Retinal pigment epithelial cell (primary cell): ENCODE measurements around the gene AR.

Source experiments
- DNase-seq: peaks from one replicate; pipeline ENCODE4 v3.0.0-alpha.2; 2010; ENCODE audit warnings: low read depth
- H3K4me3 ChIP-seq: 2 replicates; pipeline ENCODE4 v1.5.1; 2011; ENCODE audit warnings: mild to moderate bottlenecking, low read length, control low read depth, moderate library complexity
- TF ChIP-seq, protein P1 (sequence below): conservative IDR thresholded peaks from 2 replicates; pipeline ENCODE4 v1.5.1; 2011; ENCODE audit warnings: low read depth, low read length, control low read depth, inconsistent platforms

The AR gene

DNA sequence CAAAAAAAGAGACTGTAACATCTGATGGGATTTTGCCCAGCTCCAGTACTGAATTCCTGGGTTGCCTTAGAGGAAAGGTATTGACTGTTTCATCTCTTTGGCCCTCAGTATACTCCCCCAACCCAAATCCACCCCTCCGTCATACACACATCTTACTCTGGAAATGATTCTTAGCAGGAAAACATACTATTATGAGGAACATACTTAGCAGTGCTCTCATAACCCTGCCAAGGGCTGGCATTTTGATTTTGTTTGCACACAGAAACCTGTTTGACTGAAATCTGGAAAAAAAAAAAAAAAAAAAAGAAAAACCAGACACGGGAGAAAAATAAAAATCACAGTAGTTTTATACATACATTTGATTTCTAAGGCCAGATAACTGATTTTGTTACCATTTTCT is 19.4 kb upstream of the AR start:
- TF ChIP-seq, protein P1, sequence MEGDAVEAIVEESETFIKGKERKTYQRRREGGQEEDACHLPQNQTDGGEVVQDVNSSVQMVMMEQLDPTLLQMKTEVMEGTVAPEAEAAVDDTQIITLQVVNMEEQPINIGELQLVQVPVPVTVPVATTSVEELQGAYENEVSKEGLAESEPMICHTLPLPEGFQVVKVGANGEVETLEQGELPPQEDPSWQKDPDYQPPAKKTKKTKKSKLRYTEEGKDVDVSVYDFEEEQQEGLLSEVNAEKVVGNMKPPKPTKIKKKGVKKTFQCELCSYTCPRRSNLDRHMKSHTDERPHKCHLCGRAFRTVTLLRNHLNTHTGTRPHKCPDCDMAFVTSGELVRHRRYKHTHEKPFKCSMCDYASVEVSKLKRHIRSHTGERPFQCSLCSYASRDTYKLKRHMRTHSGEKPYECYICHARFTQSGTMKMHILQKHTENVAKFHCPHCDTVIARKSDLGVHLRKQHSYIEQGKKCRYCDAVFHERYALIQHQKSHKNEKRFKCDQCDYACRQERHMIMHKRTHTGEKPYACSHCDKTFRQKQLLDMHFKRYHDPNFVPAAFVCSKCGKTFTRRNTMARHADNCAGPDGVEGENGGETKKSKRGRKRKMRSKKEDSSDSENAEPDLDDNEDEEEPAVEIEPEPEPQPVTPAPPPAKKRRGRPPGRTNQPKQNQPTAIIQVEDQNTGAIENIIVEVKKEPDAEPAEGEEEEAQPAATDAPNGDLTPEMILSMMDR, result no peak
- no peak overlapping the region for H3K4me3 ChIP-seq
- no peak for DNase-seq

DNA sequence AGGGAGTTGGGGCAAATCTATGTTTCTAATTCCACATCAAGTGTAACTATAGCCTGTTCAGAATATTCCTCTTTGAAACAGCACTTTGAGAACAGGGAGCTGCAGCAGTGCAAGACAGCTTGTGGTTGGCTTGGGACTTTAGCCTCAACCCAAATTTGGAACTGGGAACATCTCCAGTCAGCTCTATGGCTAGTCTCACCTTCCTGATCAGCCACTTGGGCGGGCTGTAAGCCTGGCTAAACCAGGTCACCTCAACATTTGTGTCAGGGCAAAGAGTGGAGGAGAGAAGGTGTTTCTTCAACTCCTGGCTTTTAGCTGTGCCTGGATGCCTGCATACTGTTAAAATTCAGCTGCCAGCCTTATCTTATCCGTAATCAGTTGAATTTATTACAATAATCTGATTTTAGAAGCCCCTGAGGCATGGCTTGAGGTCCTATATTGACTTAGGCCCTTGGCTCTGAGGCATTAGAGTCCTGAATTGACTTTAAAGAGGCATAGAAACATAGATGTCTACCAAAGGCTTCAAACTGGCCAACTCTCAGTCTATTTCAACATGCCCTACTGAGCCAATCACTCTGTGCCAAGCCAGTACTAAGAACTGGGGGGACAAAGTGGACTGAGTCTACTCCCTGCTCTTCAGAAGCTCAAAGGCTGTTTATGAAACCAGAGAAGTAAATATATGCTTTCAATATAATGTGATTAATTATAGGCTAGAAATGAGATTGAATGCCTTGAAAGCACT is 18.7 kb upstream of the AR start:
- no peak for DNase-seq
- TF ChIP-seq, protein P1, result no peak
- H3K4me3 ChIP-seq, result no peak overlapping the region

DNA sequence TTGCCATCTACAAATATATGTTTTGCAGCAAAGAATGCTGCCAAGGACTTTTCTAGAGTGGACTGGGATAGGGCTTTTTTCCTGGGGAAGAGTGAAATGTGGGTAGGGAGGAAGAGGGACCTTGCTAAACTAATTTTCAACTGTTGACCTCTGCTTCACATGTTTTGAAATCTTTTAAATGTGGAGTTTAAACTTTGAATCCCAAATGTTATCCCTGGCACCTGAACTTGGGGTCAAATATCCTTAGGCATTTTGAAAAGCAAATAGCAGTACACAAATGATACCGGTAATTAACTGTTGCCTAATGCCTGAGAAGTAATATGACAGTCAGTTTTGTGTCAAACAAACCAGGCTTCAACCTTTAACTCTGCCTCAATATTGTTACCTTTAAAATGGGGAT is 7.3 kb upstream of the AR start:
- TF ChIP-seq, protein P1, result no peak
- H3K4me3 ChIP-seq, result no peak overlapping the region
- no peak for DNase-seq

DNA sequence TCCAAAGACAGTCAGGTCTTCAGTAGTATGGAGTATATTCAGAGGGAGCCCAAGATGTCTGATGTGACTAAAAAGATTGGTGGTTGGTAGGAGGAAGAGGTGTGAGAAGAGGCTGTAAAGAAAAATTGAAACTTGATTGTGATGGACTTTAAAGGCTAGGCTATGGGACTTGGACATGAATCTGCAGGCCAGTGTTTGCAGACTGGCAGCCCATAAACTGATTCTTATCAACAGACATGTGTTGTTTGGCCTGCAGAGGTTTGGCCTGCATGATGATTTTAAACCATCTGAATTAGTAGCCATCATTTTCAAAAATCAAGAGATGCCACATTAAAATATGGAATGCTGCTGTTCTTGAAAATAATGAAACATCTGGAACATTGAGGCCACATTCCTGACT is 5.4 kb upstream of the AR start:
- TF ChIP-seq, protein P1, result no peak
- no peak overlapping the region for H3K4me3 ChIP-seq
- DNase-seq, result no peak

DNA sequence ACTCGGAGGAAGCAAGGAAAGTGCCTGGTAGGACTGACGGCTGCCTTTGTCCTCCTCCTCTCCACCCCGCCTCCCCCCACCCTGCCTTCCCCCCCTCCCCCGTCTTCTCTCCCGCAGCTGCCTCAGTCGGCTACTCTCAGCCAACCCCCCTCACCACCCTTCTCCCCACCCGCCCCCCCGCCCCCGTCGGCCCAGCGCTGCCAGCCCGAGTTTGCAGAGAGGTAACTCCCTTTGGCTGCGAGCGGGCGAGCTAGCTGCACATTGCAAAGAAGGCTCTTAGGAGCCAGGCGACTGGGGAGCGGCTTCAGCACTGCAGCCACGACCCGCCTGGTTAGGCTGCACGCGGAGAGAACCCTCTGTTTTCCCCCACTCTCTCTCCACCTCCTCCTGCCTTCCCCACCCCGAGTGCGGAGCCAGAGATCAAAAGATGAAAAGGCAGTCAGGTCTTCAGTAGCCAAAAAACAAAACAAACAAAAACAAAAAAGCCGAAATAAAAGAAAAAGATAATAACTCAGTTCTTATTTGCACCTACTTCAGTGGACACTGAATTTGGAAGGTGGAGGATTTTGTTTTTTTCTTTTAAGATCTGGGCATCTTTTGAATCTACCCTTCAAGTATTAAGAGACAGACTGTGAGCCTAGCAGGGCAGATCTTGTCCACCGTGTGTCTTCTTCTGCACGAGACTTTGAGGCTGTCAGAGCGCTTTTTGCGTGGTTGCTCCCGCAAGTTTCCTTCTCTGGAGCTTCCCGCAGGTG is 637 bp downstream of the AR start:
- peak overlapping the region; percentile 43 for H3K4me3 ChIP-seq
- TF ChIP-seq, protein P1, result no peak
- DNase-seq, result no peak

DNA sequence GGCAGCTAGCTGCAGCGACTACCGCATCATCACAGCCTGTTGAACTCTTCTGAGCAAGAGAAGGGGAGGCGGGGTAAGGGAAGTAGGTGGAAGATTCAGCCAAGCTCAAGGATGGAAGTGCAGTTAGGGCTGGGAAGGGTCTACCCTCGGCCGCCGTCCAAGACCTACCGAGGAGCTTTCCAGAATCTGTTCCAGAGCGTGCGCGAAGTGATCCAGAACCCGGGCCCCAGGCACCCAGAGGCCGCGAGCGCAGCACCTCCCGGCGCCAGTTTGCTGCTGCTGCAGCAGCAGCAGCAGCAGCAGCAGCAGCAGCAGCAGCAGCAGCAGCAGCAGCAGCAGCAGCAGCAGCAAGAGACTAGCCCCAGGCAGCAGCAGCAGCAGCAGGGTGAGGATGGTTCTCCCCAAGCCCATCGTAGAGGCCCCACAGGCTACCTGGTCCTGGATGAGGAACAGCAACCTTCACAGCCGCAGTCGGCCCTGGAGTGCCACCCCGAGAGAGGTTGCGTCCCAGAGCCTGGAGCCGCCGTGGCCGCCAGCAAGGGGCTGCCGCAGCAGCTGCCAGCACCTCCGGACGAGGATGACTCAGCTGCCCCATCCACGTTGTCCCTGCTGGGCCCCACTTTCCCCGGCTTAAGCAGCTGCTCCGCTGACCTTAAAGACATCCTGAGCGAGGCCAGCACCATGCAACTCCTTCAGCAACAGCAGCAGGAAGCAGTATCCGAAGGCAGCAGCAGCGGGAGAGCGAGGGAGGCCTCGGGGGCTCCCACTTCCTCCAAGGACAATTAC is 1.4 kb downstream of the AR start:
- DNase-seq, result no peak
- TF ChIP-seq, protein P1, result no peak
- H3K4me3 ChIP-seq, result peak overlapping the region; percentile 40
